ENCODE results near the gene LIN37.
A peak's percentile ranks its signal among the peaks of the same experiment; 100 is the strongest.
"Not testable (repeated sequence)": the region's sequence is repeated elsewhere in the genome, so short reads cannot be mapped to it uniquely, and the experiment has no call there.

LIN37 gene

DNA sequence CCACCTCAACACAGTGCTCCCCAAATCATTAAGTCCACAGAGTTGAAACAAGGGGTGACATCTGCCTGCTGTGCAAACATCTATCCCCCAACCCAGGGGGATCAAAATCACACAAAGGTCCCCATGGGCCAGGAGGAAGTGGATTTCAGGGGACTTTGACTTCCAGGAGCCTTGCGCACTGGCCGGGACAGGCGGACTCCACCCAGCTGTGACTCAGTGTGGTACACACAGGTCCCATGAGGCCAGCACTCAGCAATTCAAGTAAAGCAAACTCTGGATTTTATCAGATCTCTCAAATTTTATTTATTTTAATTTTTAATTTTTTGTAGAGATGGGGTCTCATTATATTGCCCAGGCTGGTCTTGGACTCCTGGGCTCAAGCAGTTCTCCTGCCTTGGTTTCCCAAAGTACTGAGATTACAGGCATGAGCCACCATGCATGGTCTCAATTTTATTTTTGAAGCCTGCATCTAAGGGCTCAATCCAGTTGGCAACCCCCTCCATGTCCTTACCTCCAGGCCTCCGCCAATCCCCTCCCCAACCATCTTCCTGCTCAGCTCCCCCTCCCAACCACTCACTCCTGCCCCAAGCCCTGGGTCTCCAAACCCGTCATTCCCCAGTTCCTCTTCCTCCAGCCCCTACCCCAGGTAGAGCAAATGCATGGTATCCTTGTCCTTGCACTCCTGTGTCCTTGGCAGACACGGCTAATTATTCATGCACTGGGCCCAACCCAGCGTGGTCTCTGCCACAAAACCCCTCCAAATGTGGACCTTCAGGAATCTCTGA is 45.2 kb downstream of the LIN37 start:
- intact Hi-C loops (cut with DNase I): no loop called here
- DNase-seq: no peak

- intact Hi-C loops (cut with DNase I); DNase-seq: not testable (repeated sequence)
Measured at GRCh38 chr19:35795564-35795963, 47.2 kb downstream of the LIN37 start.

DNA sequence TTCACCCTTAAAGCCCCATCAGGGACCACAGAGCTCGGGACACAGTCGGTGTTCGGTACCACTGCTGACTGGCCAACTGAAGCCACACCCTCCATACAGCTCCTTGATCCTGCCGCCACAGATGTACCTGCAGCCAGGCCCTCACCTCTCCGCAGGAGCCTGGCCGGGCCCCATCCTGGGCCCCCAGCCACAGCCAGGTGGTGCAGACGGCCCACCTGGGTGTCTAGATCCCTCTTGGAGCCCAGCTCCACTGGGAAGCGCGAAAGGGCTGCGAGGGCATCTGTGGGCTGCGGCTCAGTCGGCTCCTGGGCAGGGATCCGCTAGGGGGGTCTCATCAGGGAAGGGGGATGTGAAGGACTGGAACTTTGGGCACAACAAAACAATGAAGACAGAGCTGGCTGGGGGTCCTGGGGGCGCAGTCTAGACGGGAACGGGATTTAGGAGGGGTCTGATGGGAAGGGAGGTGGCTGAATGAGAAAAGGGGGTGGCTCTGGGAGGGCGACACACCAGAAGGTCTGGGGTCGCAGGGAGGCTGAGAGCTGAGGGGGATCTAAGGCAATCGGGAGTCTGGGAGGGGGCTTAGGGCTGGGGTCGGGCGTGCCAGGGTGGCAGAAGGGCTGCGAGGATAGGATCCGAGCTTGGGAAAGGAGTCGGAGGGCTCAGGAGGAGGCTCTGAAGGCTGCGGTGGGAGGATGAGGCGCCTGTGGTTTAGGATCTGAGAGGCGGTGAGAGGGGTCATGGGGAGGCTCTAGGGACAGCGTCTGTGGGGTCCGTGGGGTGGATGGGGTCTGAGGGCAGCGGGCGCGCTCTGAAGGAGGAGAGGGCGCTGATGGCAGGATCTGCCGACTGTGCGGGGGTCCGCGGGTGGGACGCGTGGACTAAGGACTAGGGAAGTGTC is 48.5 kb downstream of the LIN37 start:
- intact Hi-C loops (cut with DNase I): no loop called here
- no peak for DNase-seq

DNA sequence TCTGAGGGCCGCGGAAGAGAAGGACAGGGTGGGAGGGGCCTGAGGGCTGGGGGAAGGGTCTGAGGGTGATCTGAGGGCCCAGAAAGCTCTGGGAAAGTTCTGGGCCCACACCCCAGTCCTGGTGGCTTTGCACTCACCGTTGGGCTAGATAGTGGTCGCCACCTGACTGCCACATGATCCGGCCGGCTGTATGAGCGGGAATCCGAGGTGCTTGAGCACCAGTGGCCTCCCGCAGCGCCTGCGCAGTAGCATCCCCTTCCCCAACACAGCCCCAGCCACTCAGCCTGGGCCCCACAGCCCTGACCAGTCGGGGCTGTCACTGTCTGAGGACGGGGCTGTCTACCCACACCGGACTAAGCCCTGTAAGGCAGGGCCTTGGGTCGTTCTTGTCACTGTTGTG is 49.3 kb downstream of the LIN37 start:
- peak in 34 of 42 donors; percentile 18 to 74 (median 51) for DNase-seq
- intact Hi-C loops (cut with DNase I): no loop called here

- no peak for DNase-seq
- intact Hi-C loops (cut with DNase I): no loop called here
Measured at GRCh38 chr19:35801828-35802227, 53.5 kb downstream of the LIN37 start.
